AG04450 (cell line): Measurements from ENCODE around the gene DLX1. TPM values are rescaled to one million over a fixed set of nuclear protein-coding genes. Genes with fewer than 3 reads are reported as not detected.

Experiments used
- CTCF ChIA-PET: fragments of 300-600, 350-600 bp; formaldehyde crosslinking; extraction: SDS; loops from one replicate; lab custom pipeline; 2022; ENCODE audit warnings: antibody characterized with exemption, inconsistent platforms; lab: Charles Lee
- POLR2A ChIA-PET: fragments of 350-600 bp; formaldehyde crosslinking; extraction: SDS; loops from one replicate; lab custom pipeline; 2021; ENCODE audit warnings: antibody characterized with exemption, inconsistent platforms; lab: Yijun Ruan, JAX
- DNase-seq: peaks from one replicate; pipeline ENCODE4 v3.0.0-alpha.2; 2011; ENCODE audit warnings: low read depth, low spot score
- H3K27ac ChIP-seq: one replicate; pipeline ENCODE4 v1.5.1; 2012; ENCODE audit warnings: low read depth, low read length, control low read depth
- H3K27me3 ChIP-seq: one replicate; pipeline ENCODE4 v1.6.0; 2012; ENCODE audit warnings: low read length; ENCODE audit not compliant: control insufficient read depth, insufficient read depth
- H3K4me3 ChIP-seq: 2 replicates; pipeline ENCODE4 v1.5.1; 2011; ENCODE audit warnings: mild to moderate bottlenecking, low read depth, low read length, control low read depth
- H3K9me3 ChIP-seq: 2 replicates; pipeline ENCODE4 v1.5.1; 2012; ENCODE audit warnings: low read length; ENCODE audit not compliant: control insufficient read depth, insufficient read depth
- polyA plus RNA-seq: library from polyadenylated mRNA; depleted of rRNA; stranded (reverse); fragments of >200 nt; gene quantifications from 2 replicates; pipeline ENCODE4 v1.2.3, GENCODE V29; 2011
- TF ChIP-seq, protein P1 (sequence below): IDR thresholded peaks from 2 replicates; pipeline ENCODE4 v1.5.1; 2011; ENCODE audit warnings: low read depth, low read length, control low read depth, inconsistent platforms

The DLX1 gene
- polyA plus RNA-seq, 1 experiment = 2.2 TPM

DNA sequence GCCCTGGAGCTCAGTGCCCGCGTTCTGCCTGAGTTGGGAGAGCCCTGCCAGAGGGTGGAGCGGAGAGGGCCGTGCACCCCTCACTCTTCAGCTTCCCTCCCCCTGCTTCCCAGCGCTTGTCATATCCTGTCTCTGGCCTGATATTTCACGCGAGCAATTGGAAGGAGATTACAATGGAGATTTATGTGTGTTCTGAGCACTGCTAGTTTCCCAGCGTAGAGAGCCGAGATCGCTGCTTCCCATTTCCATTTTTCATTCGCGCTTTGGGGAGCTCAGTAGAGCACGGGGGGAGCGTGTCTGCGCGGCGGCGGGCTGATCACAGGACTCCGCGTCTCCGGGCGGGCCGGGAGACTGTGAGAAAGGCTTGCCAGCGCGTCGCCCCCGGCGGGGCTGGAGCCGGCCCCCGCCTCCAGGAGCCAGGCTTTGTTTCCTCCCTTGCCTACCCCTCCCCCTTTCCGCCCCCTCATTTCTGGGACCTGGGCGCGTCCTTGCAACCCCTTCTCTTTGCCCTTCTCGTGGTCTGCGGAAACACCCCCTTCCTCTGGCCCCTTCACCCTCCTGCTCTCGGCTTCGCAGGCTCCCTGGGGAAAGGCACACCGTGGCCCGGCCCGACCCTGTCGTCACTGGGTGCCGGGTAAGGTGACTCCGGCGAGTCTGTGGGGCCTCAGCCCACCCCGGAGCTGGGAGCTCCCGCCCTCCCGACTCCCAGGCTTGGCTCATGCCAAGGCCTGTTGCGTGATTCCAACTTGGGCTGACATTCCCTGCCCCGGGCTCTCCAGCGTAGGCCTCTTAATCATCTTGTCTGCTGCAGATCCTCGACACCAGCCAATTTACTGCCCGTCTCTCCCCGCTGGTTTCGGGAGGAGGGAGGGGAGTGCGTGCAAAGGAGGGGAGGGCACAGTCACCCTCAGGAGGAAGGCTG is 11.6 kb downstream of the DLX1 start:
- H3K9me3 ChIP-seq = no peaks in the 10 kb centered on the region; the same call in 1 of the 2 replicates
- POLR2A ChIA-PET = interaction anchor here (1.4 to 5.1 kb wide), 2 partner anchors 10 to 12 kb away, joined by 6 to 24 read pairs; partner anchors contain the start of gene DLX1
- peak overlapping the region; percentile 81 for H3K27ac ChIP-seq
- no peak for DNase-seq
- peaks cover 26% of the 10 kb centered on the region for H3K27me3 ChIP-seq
- TF ChIP-seq, protein P1, sequence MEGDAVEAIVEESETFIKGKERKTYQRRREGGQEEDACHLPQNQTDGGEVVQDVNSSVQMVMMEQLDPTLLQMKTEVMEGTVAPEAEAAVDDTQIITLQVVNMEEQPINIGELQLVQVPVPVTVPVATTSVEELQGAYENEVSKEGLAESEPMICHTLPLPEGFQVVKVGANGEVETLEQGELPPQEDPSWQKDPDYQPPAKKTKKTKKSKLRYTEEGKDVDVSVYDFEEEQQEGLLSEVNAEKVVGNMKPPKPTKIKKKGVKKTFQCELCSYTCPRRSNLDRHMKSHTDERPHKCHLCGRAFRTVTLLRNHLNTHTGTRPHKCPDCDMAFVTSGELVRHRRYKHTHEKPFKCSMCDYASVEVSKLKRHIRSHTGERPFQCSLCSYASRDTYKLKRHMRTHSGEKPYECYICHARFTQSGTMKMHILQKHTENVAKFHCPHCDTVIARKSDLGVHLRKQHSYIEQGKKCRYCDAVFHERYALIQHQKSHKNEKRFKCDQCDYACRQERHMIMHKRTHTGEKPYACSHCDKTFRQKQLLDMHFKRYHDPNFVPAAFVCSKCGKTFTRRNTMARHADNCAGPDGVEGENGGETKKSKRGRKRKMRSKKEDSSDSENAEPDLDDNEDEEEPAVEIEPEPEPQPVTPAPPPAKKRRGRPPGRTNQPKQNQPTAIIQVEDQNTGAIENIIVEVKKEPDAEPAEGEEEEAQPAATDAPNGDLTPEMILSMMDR = no peak
- H3K4me3 ChIP-seq = peak overlapping the region; percentile 48
- CTCF ChIA-PET = interaction anchor here (1.2 to 1.3 kb wide), 2 partner anchors 9 to 391 kb away, joined by 3 read pairs; no protein-coding TSS in a partner anchor

DNA sequence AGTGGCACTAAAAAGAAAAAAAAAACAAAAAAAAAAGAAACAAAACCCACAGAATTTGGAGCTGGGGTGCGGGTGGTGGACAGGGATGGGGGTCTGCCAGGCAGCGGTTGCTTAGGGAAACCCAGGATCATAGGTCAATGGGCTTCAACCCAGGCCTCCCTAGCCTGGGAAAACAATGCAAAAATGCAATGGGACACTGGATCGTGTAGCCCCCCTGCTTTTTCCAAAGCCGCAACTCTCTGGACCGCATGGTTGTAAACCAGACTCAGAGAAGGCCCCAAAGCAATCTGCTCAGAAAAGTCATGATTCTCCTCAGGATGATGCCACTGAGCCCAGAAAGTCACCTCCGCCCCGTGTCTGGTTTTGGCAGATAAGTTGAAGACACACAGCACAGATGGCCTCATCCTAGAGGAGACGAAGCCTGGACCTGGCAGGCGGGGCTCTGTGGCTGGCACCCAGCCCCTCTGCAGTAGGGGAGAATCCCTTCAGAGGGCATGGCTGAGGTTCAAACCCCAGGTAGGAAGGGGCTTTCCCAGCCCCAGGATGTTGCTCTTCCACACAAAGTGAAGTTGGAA is 12.3 kb downstream of the DLX1 start:
- CTCF ChIA-PET = interaction anchor here (1.2 kb wide), 1 partner anchor 9 kb away, joined by 3 read pairs; no protein-coding TSS in a partner anchor
- Histone ChIP-seq H3K4me3 (no peak overlapping the region), H3K9me3 (no peaks in the 10 kb centered on the region; the same call in 1 of the 2 replicates), H3K27me3 (peaks cover 18% of the 10 kb centered on the region), H3K27ac (peak overlapping the region; percentile 81)
- POLR2A ChIA-PET = interaction anchor here (1.4 to 5.1 kb wide), 2 partner anchors 9 to 13 kb away, joined by 6 to 24 read pairs; partner anchors contain the start of gene DLX1
- DNase-seq = no peak
- TF ChIP-seq, protein P1 = no peak

DNA sequence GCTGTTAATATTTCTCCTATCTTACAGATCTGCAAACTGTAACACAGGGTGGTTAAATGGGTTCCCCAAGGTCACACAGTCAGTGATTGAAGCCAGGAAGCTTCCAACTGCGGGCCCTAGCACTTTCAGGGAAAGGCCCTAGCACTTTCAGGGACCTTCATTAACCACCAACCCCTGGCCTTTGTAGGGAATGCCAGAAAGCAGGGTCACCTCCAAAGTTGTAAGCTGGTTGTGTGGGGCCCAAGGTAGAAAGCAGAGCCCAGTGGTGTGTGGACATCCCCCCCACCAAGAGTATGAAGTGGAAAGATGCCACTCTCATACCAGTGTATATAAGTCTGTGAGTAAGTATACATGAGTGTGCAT is 13.0 kb downstream of the DLX1 start:
- Histone ChIP-seq H3K27ac (peak overlapping the region; percentile 65), H3K27me3 (peaks cover 12% of the 10 kb centered on the region), H3K4me3 (no peak overlapping the region; the same call in 1 of the 2 replicates), H3K9me3 (no peaks in the 10 kb centered on the region; the same call in 1 of the 2 replicates)
- TF ChIP-seq, protein P1 = no peak
- CTCF ChIA-PET = interaction anchor here (1.5 kb wide), 1 partner anchor 287 kb away, joined by 4 read pairs; no protein-coding TSS in a partner anchor
- no peak for DNase-seq
- POLR2A ChIA-PET = interaction anchor here (5.1 kb wide), 1 partner anchor 14 kb away, joined by 24 read pairs; the partner anchor contains the start of gene DLX1

DNA sequence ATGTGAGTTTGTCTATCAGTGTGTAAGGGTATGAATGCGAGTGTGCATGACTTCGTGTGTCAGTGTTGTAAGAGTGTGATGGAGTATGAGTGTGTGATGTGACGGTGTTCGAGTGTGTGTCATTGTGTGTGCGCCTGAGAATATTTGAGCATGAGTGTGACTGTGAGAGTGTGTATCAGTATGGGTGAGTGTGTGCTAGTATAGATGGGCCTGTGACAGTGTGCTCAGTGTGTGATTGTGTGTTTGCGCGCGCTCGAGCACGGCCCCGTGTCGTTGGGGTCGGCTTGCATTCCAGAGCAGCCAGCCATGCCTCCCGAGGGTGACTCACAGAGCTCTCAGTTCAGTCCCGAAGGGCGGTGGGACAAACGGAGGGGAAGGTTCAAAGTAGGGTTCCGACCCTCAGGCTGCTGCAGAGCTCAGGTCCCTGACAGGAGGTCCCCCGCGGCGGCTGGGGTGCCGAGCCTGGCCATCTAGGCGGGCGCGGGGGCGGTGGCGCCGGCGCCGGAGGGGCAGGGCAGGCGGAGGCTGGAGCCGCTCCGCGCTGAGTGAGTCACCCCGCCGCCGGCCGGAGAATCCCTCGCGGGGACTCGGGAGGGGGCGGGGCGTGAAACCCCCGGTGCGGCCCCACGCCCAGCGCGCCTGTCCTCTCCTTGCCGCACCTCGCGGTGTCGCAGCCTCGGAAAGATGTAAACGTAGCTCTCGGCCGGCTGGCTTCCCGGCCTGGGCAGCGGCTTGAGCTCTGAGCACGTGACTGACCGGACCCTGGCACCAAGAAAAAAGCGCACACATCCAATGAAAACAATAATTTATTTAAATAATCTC is 13.6 kb downstream of the DLX1 start:
- TF ChIP-seq, protein P1 = no peak
- Histone ChIP-seq H3K9me3 (no peaks in the 10 kb centered on the region; the same call in 1 of the 2 replicates), H3K4me3 (peak overlapping the region; percentile 60), H3K27ac (peak overlapping the region; percentile 65), H3K27me3 (peaks cover 6% of the 10 kb centered on the region)
- no peak for DNase-seq
- ChIA-PET POLR2A (interaction anchor here (0.6 to 5.1 kb wide), 3 partner anchors 14 to 504 kb away, joined by 5 to 24 read pairs (median 5); partner anchors contain the start of gene DLX1), CTCF (interaction anchor here (1.5 kb wide), 1 partner anchor 287 kb away, joined by 4 read pairs; no protein-coding TSS in a partner anchor)
